Smooth muscle cell (in vitro differentiated cells): ENCODE data around the gene DIAPH2. TPM values are rescaled to one million over a fixed set of nuclear protein-coding genes. Genes with fewer than 3 reads are reported as not detected.

ENCODE experiments used
- DNase-seq: peaks from one replicate; lab custom pipeline; 2025; ENCODE audit not compliant: unreplicated experiment; lab: John Stamatoyannopoulos, UW
- H2AFZ ChIP-seq: fragments of 200-600 bp; sonication (generic); 2 replicates; pipeline ENCODE4 v1.6.0; 2016; ENCODE audit warnings: antibody characterized with exemption, low read depth, mild to moderate bottlenecking
- H3F3A ChIP-seq: fragments of 200-600 bp; sonication (generic); 2 replicates; pipeline ENCODE4 v1.6.0; 2017; ENCODE audit warnings: antibody characterized with exemption, low read depth
- H3K27ac ChIP-seq: fragments of 200-600 bp; sonication (generic); 2 replicates; pipeline ENCODE4 v1.5.1; 2016; ENCODE audit warnings: low read depth, mild to moderate bottlenecking
- H3K27me3 ChIP-seq: fragments of 200-600 bp; sonication (generic); 2 replicates; pipeline ENCODE4 v1.6.1; 2016; ENCODE audit warnings: low read depth, mild to moderate bottlenecking
- H3K36me3 ChIP-seq: fragments of 200-600 bp; sonication (generic); 2 replicates; pipeline ENCODE4 v1.5.1; 2016; ENCODE audit warnings: low read depth
- H3K4me1 ChIP-seq: fragments of 200-600 bp; sonication (generic); 2 replicates; pipeline ENCODE4 v1.5.1; 2016; ENCODE audit warnings: low read depth
- H3K4me2 ChIP-seq: fragments of 200-600 bp; sonication (generic); 2 replicates; pipeline ENCODE4 v1.6.0; 2016; ENCODE audit warnings: mild to moderate bottlenecking
- H3K4me3 ChIP-seq: fragments of 200-600 bp; sonication (generic); 2 replicates; pipeline ENCODE4 v1.5.1; 2016; ENCODE audit warnings: mild to moderate bottlenecking
- H3K79me2 ChIP-seq: fragments of 200-600 bp; sonication (generic); 2 replicates; pipeline ENCODE4 v1.6.0; 2016; ENCODE audit warnings: low read depth, mild to moderate bottlenecking
- H3K9ac ChIP-seq: fragments of 200-600 bp; sonication (generic); 2 replicates; pipeline ENCODE4 v1.6.0; 2016; ENCODE audit warnings: low read depth
- H3K9me3 ChIP-seq: fragments of 200-600 bp; sonication (generic); replicated peaks from 2 replicates; pipeline ENCODE4 v1.5.1; 2016; ENCODE audit warnings: low read depth
- H4K20me1 ChIP-seq: fragments of 200-600 bp; sonication (generic); 2 replicates; pipeline ENCODE4 v1.6.0; 2016; ENCODE audit warnings: low read depth
- WGBS: methylation state at CpG from one replicate; pipeline ENCODE4 v1.1.7; 2016; ENCODE audit warnings: low lambda C conversion rate; 5-methylcytosine and 5-hydroxymethylcytosine counted together
- polyA plus RNA-seq: library from polyadenylated mRNA; unstranded; fragments of >200 nt; fragmentation: Nextera tagmentation; extraction: Ambion mirVana; gene quantifications from 2 replicates; pipeline ENCODE4 v1.2.1, GENCODE V29; 2016
- total RNA-seq: library from RNA; depleted of rRNA; stranded (reverse); fragments of >200 nt; gene quantifications from 2 replicates; pipeline ENCODE4 v1.2.3, GENCODE V29; 2014
- TF ChIP-seq, protein P1 (sequence below): fragments of 200-600 bp; sonication (generic); IDR thresholded peaks from 2 replicates; pipeline ENCODE4 v1.5.1; 2017; ENCODE audit warnings: borderline replicate concordance, mild to moderate bottlenecking, antibody characterized with exemption; ENCODE audit not compliant: insufficient read depth, poor library complexity, severe bottlenecking

The DIAPH2 gene
- total and polyA plus RNA-seq, 2 experiments from 2014 or later = 12.8 to 19.9 TPM

GRCh38 chrX:97267396-97268181 lies 582.9 kb downstream of the DIAPH2 start:
- WGBS = 79% methylated on average over 4 of the region's 4 CpGs
- no peak for DNase-seq
- no peaks in the 10 kb centered on the region for H3K9me3 ChIP-seq
- H2AFZ ChIP-seq = no peak overlapping the region
- TF ChIP-seq, protein P1, sequence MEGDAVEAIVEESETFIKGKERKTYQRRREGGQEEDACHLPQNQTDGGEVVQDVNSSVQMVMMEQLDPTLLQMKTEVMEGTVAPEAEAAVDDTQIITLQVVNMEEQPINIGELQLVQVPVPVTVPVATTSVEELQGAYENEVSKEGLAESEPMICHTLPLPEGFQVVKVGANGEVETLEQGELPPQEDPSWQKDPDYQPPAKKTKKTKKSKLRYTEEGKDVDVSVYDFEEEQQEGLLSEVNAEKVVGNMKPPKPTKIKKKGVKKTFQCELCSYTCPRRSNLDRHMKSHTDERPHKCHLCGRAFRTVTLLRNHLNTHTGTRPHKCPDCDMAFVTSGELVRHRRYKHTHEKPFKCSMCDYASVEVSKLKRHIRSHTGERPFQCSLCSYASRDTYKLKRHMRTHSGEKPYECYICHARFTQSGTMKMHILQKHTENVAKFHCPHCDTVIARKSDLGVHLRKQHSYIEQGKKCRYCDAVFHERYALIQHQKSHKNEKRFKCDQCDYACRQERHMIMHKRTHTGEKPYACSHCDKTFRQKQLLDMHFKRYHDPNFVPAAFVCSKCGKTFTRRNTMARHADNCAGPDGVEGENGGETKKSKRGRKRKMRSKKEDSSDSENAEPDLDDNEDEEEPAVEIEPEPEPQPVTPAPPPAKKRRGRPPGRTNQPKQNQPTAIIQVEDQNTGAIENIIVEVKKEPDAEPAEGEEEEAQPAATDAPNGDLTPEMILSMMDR = no peak
- H3K79me2 ChIP-seq = no peaks in the 10 kb centered on the region
- no peak overlapping the region for H3K4me3 ChIP-seq
- no peaks in the 10 kb centered on the region for H3K27me3 ChIP-seq
- peak overlapping the region; percentile 4 for H3K4me2 ChIP-seq
- no peaks in the 10 kb centered on the region for H4K20me1 ChIP-seq
- H3K36me3 ChIP-seq = no peaks in the 10 kb centered on the region
- H3F3A ChIP-seq = no peaks in the 10 kb centered on the region
- H3K4me1 ChIP-seq = peaks cover 11% of the 10 kb centered on the region
- no peak overlapping the region for H3K9ac ChIP-seq
- H3K27ac ChIP-seq = no peak overlapping the region

GRCh38 chrX:97268182-97268680 lies 583.6 kb downstream of the DIAPH2 start:
- H3K36me3 ChIP-seq = no peaks in the 10 kb centered on the region
- no peaks in the 10 kb centered on the region for H3F3A ChIP-seq
- no peak overlapping the region for H3K4me2 ChIP-seq
- no peak for DNase-seq
- no peak overlapping the region for H3K9ac ChIP-seq
- 87% methylated on average over 2 of the region's 2 CpGs for WGBS
- H3K79me2 ChIP-seq = no peaks in the 10 kb centered on the region
- H4K20me1 ChIP-seq = no peaks in the 10 kb centered on the region
- H3K27ac ChIP-seq = no peak overlapping the region
- H3K9me3 ChIP-seq = no peaks in the 10 kb centered on the region
- no peak overlapping the region for H2AFZ ChIP-seq
- no peak overlapping the region for H3K4me3 ChIP-seq
- no peaks in the 10 kb centered on the region for H3K27me3 ChIP-seq
- H3K4me1 ChIP-seq = peaks cover 11% of the 10 kb centered on the region
- TF ChIP-seq, protein P1 = no peak

- no peaks in the 10 kb centered on the region for H3K27me3 ChIP-seq
- no peaks in the 10 kb centered on the region for H3K4me1 ChIP-seq
- H2AFZ ChIP-seq = no peak overlapping the region
- TF ChIP-seq, protein P1 = no peak
- WGBS = 99% methylated on average over 9 of the region's 9 CpGs
- no peaks in the 10 kb centered on the region for H3K79me2 ChIP-seq
- no peaks in the 10 kb centered on the region for H4K20me1 ChIP-seq
- no peak overlapping the region for H3K4me2 ChIP-seq
- no peak overlapping the region for H3K4me3 ChIP-seq
- H3K9me3 ChIP-seq = no peaks in the 10 kb centered on the region
- no peaks in the 10 kb centered on the region for H3F3A ChIP-seq
- no peak for DNase-seq
- no peaks in the 10 kb centered on the region for H3K36me3 ChIP-seq
- no peak overlapping the region for H3K27ac ChIP-seq
- no peak overlapping the region for H3K9ac ChIP-seq
These were observed 599.9 kb downstream of the DIAPH2 start for GRCh38 chrX:97284531-97284930.

DNA sequence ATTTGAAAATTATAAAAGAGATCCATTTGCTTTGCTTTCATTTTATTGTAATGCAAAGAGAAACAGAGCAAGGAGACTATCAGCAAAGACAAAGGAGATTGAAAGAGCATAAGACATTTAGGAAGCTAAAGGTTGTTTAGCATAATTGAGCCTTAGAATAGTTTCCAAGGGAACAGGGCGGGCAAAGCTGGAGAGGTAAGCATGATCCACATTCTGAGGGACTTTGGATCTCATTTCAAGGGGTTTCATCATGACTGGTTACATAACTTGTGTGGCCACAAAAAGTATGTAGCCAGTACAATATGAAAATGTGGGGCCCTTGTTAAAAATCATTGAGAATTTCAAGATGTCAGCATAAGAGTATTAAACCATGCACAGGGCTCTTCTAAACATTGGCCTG lies 605.6 kb downstream of the DIAPH2 start:
- Histone ChIP-seq H3K4me3 (no peak overlapping the region), H3K36me3 (no peaks in the 10 kb centered on the region), H3K27ac (no peak overlapping the region), H3F3A (no peaks in the 10 kb centered on the region), H3K9me3 (no peaks in the 10 kb centered on the region), H3K9ac (no peak overlapping the region), H2AFZ (no peak overlapping the region), H4K20me1 (no peaks in the 10 kb centered on the region), H3K4me2 (no peak overlapping the region), H3K79me2 (no peaks in the 10 kb centered on the region), H3K4me1 (no peaks in the 10 kb centered on the region), H3K27me3 (no peaks in the 10 kb centered on the region)
- 94% methylated on average over 1 of the region's 1 CpG for WGBS
- TF ChIP-seq, protein P1 = no peak
- DNase-seq = no peak
